ENCODE measurements around the gene ACSM4.

ACSM4 gene

DNA sequence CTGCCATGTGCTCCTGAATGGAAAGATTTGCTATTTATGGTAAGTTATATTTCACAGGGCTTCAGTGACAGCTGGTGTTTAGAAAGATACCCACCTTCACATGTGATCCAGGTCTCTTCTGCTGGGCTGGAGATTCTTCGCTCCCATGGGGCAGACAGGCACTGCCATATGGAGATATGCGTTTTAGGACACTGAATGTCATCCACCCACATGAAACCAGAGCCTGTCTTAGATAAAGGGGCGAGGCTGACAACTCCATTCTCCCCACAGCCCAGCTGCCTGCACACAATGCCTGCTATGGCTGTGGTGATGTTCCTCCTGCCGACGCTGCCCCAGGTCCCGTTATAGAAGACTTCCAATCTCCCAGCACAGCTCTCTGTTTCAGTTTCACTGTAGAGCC, 69.4 kb downstream of the ACSM4 start:
- no peak for DNase-seq (ENCODE audit: low spot score)
- TF ChIP-seq, protein P1, sequence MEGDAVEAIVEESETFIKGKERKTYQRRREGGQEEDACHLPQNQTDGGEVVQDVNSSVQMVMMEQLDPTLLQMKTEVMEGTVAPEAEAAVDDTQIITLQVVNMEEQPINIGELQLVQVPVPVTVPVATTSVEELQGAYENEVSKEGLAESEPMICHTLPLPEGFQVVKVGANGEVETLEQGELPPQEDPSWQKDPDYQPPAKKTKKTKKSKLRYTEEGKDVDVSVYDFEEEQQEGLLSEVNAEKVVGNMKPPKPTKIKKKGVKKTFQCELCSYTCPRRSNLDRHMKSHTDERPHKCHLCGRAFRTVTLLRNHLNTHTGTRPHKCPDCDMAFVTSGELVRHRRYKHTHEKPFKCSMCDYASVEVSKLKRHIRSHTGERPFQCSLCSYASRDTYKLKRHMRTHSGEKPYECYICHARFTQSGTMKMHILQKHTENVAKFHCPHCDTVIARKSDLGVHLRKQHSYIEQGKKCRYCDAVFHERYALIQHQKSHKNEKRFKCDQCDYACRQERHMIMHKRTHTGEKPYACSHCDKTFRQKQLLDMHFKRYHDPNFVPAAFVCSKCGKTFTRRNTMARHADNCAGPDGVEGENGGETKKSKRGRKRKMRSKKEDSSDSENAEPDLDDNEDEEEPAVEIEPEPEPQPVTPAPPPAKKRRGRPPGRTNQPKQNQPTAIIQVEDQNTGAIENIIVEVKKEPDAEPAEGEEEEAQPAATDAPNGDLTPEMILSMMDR (IDR thresholded peaks at IDR 0.05; ENCODE audit: borderline replicate concordance, control extremely low read depth, extremely low read depth, insufficient read depth, missing control alignments), result no peak
- in situ Hi-C loops (cut with MboI; ENCODE audit: low sequenced_read_pairs, unreplicated experiment), result no loop called here

DNA sequence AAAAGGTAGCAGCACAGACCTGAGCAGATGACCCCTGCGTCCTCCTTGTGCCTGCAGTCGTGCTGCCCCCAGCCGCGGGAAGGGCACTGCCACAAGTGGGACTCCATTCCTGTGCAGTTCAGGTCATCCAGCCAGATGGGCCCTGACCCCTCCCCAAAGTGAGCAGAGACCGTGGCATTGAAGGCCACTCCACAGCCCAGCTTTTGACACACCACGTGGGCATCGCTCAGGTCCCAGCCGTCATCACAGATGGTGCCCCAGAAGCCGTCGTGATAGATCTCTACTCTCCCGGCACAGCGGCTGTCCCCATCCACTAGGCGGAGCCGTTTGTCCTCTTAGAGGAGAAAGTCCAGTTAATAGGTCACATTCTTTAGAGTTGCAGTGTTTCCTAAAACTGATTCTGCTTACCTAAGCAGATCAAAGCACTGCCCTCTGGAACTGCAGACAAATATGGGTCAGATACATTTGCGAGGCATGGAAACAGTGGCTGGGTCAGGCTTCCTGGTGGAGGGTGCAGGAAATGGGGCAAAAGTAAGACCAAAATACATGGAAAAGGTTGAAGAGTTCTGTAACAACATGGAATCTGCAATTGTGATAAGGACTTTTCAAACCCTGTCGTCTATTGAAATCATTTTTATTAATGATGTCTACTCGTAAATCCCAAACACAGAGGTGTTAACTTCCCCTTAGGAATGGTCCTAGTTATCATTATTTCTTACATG, 70.7 kb downstream of the ACSM4 start:
- TF ChIP-seq, protein P1 (IDR thresholded peaks at IDR 0.05; ENCODE audit: borderline replicate concordance, control extremely low read depth, extremely low read depth, insufficient read depth, missing control alignments), result peak; percentile 38
- peak; percentile 41 for DNase-seq (ENCODE audit: low spot score)
- in situ Hi-C loops (cut with MboI; ENCODE audit: low sequenced_read_pairs, unreplicated experiment), result no loop called here

- TF ChIP-seq, protein P1 (IDR thresholded peaks at IDR 0.05; ENCODE audit: borderline replicate concordance, control extremely low read depth, extremely low read depth, insufficient read depth, missing control alignments), result no peak
- DNase-seq (ENCODE audit: low spot score), result no peak
- in situ Hi-C loops (cut with MboI; ENCODE audit: low sequenced_read_pairs, unreplicated experiment), result no loop called here
Observed at GRCh38 chr12:7375145-7375543, 71.3 kb downstream of the ACSM4 start.

DNA sequence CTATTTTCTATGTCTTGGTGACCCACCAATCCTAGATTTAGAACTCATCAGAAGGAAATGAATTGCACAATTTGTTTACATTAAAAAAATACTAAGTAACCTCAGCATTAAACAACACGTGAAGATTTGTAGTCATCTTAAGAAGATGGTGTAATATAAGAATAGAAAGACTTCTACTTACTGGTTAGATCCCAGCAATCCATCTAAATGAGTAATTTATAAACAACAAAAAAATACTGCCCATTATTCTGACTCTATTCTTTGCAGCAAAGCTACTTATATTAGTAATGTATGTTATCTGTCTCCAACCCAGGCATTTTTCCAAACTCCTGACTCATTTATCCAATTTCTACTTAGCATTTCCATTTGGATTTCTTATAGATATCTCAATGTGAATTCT, 72.3 kb downstream of the ACSM4 start:
- TF ChIP-seq, protein P1 (IDR thresholded peaks at IDR 0.05; ENCODE audit: borderline replicate concordance, control extremely low read depth, extremely low read depth, insufficient read depth, missing control alignments), result no peak
- in situ Hi-C loops (cut with MboI; ENCODE audit: low sequenced_read_pairs, unreplicated experiment), result no loop called here

More for the DNA sequence above, 72.3 kb downstream of the ACSM4 start:
- no peak for DNase-seq (ENCODE audit: low spot score)
